ENCODE measurements around the gene ADAMTS20.

GRCh38 chr12:43317156-43317555 lies 234.8 kb downstream of the ADAMTS20 start:
- TF ChIP-seq, protein P1, sequence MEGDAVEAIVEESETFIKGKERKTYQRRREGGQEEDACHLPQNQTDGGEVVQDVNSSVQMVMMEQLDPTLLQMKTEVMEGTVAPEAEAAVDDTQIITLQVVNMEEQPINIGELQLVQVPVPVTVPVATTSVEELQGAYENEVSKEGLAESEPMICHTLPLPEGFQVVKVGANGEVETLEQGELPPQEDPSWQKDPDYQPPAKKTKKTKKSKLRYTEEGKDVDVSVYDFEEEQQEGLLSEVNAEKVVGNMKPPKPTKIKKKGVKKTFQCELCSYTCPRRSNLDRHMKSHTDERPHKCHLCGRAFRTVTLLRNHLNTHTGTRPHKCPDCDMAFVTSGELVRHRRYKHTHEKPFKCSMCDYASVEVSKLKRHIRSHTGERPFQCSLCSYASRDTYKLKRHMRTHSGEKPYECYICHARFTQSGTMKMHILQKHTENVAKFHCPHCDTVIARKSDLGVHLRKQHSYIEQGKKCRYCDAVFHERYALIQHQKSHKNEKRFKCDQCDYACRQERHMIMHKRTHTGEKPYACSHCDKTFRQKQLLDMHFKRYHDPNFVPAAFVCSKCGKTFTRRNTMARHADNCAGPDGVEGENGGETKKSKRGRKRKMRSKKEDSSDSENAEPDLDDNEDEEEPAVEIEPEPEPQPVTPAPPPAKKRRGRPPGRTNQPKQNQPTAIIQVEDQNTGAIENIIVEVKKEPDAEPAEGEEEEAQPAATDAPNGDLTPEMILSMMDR (IDR thresholded peaks at IDR 0.05; ENCODE audit: low read length) = no peak
- no peak for TF ChIP-seq EZH2phosphoT487 (IDR thresholded peaks at IDR 0.05; ENCODE audit: low read length)

All from MM.1S (cell line).